Skin of body (tissue), 2 donors: ENCODE measurements around the gene PRRX2. TPM values are rescaled to one million over a fixed set of nuclear protein-coding genes. Genes with fewer than 3 reads are reported as not detected.

Experiments
- DNase-seq: peaks from one replicate; lab custom pipeline; 2025; lab: John Stamatoyannopoulos, UW
- total RNA-seq: library from RNA; depleted of rRNA; stranded (reverse); fragments of >200 nt; gene quantifications from one replicate; pipeline ENCODE4 v1.2.3, GENCODE V29; 2014

Gene PRRX2
- total RNA-seq, 1 donor from 2014 or later = 9.4 TPM

DNA sequence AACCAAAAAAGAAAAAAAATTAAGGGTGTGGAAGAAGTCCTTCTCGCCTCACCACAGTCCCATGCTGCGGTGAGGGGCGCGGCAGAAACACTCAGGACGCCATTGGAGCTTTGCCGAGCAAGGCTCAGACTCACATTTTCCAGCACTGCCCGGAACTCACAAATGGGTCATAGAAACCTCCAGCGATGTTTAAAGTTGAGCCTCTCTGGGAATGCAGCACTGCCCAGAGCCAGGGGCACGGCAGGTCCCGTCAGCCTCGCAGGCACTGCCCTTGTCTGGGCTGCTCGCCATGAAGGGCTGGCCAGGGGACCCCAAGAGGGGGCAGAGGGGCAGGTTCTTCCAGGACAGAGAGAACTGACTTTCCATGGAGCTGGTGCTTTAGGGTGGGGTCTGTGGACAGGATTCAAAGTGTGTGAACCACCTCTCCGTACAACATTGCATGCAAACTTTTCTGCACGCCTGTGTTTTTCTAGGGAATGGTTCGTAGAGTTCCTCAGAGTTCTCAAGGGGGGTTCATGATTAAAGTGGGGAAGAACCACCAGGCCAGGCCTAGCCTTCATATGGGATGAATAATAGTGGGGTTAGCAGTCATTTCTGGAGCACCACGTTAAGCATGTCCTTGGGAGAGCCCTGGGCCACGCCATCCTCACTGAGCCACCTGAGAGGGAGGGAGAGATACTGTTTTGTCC is 38.4 kb downstream of the PRRX2 start:
- DNase-seq = no peak

DNA sequence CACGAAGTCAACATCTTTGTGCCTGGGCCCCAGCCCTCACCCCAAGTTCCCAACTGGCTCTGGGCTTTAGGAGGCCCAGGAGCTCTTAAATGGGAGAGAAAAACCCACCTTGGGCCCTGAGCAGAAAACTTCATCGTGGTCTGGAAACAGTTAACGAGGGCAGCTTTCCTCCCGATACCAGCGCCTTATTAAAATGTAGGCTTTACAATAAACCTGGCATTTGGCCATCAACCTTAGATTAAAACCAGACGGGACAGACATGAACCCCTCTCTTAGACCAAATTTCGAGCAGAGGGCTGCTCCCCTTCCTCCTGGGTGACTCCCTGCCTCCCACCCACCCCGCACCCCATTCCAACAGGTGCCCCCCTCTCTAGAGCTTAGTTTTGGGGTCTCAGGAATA is 39.4 kb downstream of the PRRX2 start:
- DNase-seq = no peak

DNA sequence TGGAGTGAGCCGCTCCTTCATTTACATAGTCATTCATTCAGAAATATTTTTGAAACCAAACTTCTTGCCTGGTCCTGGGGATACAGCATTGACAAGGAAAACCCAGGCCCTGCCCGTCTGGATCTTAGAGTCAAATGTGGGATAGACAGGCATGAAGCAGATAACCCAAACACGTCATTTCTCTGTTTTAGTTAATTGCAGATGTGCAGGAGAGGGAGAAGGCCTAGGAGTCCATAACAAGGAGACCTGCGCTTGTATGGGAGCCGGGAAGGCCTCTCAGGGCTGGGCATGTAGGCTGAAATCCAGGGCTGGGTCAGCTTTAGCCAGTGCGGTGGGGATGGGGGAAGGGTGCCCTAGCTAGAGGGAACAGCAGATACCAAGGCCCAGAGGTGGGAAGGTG is 43.3 kb downstream of the PRRX2 start:
- no peak for DNase-seq

DNA sequence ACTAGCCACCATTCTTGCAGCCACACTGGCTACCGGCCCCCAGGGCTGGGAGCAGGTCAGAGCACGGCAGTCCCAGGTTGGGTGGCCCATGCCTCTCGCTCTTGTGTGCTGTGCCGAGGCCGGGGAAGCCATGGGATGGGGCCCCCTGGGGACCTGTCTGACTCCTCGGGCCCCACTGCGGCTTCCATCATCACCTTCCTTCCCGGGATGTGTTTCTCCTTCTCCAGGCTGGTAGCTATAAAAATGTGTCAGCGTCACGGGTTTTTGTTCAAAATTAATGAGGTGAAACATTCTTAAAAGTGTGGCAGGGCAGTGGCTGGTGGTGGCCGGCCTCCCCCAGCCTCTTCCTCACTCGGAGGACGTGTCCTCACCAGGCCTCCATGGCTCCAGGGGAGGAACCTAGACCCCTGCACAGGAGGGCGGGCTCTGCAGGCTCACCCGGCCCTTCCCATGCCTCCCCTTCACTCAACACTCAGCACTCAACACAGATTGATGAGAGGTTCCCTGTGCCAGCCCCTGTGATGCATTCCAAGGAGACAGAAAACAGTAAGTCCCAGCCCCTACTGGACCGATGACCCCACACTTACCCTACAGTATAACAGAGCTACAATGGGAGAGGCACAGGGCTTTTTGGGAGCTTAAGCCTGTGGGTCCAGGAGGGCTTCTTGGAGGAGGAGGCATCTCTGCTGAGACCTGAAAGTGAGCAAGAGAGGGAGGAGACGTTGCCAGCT is 44.2 kb downstream of the PRRX2 start:
- DNase-seq = no peak

DNA sequence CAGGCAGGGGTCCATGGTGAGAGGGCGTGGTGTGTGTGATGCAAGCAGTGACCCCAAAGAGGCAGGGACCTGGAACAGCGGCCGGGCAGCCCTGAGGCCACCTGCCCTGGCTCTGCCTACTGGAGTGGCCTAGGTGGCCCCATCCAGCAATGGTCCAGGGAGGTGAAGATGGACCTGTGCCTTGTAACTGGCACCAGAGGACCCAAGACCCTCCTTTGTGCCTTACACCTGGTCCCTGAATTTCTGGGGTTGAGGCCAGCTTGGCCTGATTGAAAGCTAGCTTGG is 44.7 kb downstream of the PRRX2 start:
- DNase-seq = no peak

DNA sequence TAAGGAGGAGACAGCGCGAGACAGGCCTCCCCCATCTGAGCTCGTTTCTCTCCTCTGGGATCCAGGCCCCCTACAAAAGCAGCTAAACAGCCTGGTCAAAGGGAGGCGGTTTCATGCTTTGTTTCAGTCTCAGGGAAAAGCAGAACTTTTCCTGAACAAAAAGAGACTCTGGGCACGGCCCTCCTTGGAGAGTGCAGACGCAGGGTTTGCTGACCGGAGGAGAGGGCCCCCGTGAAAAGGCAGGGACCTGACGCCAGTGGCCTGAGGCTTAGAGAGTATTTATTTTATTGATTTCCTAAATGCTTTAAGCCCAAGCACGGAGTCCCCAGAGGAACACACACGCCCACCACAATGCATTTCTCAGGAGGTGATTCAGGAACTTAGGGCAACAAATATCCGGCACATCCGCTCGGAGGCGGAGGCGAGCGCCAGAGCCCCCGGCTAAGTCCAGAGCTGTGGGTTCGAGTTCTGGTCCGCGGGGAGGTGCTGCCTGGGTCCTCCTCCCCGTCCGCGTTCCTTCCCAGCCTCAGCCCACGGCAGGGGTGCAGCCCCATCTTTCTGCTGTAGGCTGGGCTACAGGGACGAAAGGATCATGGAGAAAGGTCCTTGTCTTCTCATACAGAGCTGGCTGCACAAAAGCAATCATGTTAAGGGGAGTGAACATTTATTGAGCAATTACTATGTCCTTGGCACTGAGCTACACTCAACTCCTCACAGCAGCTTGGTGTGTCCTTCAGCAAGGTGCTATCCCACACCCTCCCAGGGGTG is 47.4 kb downstream of the PRRX2 start:
- DNase-seq = peak; percentile 63

DNA sequence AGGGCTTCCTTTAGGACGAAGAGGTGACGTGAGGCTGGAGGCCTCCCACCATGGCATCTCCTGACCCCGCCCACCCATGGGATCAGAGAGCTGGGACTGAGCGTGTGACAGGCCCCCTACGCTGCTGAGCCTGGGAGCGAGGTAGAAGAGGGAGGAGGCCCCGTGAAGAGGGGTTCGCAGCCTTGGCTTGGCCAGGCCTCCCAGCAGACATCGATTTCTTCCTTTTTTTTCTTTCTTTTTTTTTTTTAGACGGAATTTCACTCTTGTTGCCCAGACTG is 47.9 kb downstream of the PRRX2 start:
- DNase-seq = no peak

DNA sequence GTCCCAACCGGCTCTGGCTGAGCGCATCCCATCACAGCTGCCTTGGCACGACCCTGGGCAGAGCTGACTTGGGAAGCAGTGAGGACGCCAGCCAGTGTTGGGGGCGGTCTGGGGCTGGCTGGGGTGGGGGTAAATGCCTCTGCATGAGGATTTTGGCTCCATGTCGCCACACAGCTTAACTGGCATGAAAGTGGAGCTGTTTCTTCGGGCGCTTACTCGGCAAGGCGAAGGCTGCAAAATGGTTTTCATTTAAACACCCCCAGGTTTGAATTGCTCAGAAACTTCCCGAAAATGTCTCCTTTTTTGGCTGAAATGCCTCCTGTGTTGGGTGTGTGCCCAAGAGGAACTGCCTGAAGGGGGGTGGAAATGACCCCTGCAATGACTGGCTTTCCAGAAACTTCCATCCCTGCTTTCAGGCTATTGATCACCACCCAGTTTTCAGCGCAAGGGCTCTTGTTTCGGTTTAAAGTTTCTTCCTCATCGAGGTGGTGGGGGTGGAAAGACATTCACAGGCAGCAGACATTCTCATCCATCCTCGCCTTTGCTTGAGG is 49.1 kb downstream of the PRRX2 start:
- no peak for DNase-seq

DNA sequence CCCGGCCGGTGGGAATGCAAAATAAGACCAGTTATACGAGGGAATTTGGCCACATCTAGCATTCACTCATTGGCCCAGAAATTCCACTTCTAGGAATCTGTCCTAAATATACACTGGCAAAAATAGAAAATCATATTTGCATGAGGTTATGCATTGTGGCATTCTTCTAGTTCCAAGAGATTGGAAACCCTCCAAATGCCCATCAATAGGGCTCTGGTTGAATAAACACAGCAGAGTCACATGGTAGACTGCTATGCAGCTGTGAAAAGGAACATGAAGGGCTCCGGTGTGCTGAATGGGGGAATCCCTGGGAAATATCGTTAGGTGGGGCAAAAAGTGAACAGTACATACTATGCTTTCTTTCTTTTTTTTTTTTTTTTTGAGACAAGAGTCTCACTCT is 50.6 kb downstream of the PRRX2 start:
- no peak for DNase-seq

DNA sequence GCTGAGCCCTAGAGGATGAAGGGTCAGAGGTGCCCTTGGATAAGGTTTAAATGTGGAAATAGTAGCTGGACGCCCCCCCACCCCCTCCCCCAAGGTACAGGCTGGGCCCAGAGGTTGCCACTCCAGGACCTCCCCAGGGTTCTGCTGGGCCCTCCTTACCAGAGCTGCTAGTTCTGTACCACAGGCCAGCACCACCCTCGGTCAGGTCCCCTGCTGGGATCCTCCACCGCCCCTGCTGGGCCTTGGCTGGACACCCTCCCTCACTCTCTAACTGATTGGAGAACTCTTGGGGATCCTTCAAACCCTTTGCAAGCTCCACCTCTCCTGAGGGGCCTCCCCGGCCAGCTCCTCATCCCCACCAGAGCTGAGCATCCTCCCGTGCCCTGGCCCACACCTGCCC is 52.5 kb downstream of the PRRX2 start:
- no peak for DNase-seq

DNA sequence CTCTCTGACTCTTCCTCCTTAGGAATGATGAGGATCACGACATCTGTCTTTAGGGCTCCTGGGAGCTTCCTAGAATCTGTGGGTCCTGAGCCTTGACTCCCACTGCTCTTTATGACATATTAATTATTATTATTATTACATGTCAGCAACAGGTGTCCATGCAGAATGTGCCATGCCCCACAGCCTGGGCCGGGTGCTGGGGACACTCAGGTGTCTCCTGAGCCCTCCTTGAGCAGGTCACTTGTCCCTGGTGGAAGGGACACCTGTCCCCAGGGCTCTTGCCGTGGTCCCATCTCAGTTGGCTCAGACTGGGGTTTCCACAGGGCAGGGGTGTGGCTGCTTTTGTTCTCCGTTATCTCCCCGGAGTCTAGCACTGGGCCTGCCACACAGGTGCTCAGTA is 53.2 kb downstream of the PRRX2 start:
- no peak for DNase-seq

DNA sequence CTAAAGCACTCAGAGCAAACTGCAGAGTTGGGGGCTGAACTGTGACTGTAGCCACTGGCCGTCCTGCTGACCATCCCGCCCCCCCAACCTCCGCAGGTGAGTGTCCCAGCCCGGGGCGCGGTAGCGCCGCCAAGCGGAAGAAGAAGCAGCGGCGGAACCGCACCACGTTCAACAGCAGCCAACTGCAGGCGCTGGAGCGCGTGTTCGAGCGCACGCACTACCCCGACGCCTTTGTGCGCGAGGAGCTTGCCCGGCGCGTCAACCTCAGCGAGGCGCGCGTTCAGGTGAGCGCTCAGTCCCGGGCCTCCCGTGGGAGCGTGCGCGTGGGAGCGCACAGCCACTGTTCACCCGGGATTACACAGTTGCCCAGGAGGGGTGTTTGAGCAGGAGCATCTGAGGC is 53.7 kb downstream of the PRRX2 start:
- no peak for DNase-seq

DNA sequence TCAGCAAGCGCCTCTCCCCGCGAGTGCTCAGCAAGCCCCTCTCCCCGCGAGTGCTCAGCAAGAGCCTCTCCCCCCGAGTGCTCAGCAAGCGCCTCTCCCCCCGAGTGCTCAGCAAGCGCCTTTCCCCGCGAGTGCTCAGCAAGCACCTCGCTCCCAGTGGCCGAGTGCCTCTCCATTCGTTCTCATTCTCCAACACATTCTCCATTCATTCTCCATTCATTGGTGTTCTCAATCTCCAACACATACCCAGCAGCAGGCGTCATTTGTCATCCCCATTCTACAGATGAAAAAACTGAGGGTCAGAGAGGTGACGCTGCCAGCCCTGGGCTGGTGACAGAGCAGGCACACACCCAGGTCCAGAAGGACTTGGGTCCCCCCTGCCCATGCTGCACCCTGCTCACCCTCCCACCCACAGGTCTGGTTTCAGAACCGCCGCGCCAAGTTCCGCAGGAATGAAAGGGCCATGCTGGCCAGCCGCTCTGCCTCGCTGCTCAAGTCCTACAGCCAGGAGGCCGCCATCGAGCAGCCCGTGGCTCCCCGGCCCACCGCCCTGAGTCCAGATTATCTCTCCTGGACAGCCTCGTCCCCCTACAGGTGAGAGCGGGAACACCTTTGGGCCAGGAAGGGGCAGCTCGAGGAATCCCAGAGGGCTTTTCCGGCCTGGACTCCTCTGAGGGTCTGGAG is 54.9 kb downstream of the PRRX2 start:
- no peak for DNase-seq

DNA sequence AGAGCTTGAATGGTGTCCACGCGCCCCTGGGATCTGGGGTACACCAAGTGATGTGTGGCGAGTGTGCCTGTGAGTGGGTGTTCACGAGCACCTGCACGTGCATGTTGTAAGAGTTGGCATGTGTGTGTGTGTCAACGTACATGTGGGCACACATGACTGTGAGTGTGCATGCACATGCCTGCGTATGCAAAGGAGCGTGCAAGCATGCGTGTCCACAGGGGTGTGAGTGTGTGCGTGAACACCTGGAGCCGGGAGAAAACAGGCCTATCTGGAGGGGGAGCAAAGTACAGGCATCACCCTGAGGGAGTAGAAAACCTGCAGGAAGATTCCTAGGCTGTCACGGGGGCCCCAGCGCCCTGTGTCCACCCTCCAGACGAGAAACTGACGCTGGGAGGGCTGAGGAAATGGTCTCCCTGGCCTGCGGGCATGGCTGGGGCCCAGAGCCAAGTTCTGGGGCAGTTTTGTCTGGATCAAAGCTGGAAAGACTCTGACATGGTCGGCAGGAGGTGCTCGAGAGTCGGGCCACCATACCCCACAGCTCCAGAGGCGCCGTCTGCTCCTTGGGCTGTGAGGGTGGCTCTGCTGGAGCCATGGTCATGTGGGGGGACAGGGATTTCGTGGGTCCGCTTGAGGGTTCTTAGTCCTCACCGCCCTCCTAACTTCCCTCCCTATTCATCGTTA is 55.6 kb downstream of the PRRX2 start:
- no peak for DNase-seq

DNA sequence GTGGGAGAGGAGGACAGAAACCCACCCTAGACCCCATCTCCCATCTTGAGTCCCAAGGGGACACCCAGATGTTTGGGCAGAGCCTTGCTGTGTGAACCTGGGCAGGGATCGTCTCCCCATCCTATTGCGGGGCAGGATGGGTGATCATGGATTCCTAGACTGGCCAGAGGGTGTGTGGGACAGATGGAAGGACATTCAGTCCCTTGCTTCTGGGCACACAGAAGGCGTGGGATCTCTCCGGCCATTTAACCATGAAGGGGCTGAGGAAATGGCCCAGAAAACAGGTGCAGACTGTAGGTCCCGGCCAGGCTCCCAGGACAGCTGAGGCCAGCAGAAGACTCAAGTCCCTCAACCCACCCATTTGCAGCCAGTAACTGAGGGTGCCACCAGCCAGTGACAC is 57.5 kb downstream of the PRRX2 start:
- DNase-seq = no peak

DNA sequence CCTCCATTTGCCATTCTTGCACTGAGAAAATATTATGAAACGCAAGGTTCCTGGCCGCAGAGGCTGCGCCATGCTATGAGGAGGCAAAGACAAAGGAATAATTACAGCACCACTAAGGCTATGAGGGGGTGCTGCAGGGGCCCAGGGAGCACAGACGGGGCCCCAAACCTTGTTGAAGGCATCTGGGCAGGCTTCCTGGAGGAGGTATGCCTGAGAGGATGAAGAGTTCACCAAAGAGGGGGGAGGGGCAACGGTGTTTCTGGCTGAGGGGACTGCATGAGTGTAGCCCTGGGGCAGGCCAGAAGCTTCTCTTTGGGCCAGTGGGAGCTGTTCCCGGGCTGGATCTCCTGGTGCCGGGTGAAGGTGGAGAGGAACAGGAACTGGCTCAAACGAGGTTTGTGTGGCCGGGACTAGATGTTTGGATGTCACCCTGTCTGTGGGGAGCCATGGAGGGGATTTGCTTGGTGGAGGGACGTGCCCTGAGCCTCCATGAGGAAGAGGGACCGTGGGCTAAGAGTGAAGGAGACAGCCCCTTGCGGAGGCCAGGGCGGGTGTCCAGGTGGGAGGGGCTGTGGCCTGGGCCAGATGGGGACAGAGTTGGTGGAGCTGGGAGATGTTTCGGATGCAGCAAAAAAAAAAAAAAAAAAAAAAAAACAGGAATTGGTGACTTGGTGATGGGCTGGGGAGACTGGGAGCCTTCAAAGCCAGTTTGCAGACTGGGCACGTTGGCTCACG is 59.2 kb downstream of the PRRX2 start:
- DNase-seq = no peak

DNA sequence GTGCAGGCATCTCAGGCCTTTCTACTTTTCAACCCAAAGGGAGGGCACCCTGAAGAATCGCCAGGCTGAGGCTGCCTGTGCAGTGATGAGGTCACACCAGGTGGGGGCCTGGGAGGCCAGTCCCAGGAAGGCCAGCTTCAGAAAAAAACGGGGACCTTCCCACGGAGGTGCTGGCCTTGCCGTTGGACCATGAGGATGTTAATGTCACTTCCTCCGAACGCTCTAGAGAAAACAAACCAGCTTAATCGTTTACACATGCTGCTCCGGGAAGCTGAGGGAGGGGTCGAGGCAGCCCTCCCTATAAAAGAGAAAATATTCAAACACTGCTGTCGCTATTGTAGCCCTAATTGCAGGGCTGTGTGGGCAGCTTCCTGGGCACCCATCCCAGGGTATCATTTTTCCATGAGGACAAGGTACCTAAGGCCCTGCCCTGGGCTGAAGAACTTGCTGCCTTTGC is 60.4 kb downstream of the PRRX2 start:
- DNase-seq = peak; percentile 52

DNA sequence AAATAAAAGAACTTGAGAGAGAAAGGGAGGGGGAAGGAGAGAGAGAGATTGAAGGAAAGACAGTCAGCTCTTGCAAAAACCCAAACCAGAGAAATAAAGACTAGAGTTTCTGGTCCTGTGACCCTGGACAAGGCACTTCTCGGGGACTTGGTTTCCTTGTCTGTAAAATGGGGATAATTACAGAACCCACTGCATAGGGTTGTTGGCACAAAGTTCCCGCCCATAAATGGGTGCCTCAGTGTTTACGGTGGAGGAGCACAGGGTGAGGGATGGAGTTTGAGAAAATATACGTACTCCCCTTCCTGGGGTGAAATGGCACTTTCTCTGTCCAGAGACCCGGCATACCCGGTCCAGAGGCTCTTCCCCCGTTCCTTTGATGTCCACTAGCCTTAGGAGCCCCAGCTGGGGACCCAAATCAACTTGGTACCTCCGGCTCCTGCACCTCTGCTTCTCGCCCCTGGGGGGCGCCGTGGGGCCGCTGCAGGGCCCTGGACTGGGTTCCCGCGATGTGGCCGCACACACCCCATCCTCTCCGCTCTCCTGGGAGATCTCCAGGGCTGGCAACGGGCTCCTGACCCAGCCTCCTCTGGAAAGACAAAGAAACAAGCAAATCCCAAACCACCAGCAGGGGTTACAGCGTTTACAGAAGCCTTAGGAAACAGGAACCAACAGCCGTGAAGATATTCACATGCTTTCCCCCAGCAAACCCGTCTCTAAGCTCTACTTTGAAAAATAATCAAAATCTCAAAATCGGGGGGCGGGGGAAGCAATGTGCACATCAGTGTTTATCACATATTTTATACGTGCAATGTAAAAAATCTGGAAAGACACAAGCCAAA is 61.1 kb downstream of the PRRX2 start:
- DNase-seq = peak; percentile 85

DNA sequence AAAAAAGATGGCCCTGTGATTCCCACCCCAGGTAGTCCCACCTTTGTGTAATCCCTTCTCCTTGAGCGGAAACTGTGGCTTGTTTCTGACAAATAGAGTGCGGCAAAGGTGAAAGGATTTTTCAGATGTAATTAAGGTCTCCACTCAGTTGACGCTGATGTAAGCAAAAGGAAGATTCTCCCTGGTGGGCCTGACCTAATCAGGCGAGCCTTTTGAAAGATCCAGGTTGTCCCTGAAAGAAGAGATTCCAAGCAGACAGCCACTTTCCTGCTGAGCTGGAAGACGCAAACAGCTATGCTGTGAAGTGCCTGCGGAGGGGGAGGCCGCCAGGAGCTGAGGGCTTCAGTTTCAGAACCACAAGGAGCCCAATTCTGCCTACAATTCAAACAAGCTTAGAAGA is 63.3 kb downstream of the PRRX2 start:
- no peak for DNase-seq
